Effector memory CD8-positive, alpha-beta T cell (primary cell): ENCODE measurements around the gene OR13A1.
"Not testable (repeated sequence)": the region's sequence is repeated elsewhere in the genome, so short reads cannot be mapped to it uniquely, and the experiment has no call there.

Experiments
- ATAC-seq: fragments of 150-1000 bp; cut with Tn5 transposase; replicated peaks from 2 replicates; pipeline ENCODE4 v1.10.0; 2021; ENCODE audit warnings: mild to moderate bottlenecking, moderate library complexity
- DNase-seq, 3 experiments: peaks; one replicate each; pipeline ENCODE4 v3.0.0; 2021
- H3K27ac Mint-ChIP-seq, 2 donors: one replicate each; pipeline ENCODE4 v1.8.0; 2022; ENCODE audit warnings: mild to moderate bottlenecking in 2 of 2, mixed read lengths in 2 of 2, moderate library complexity in 2 of 2
- H3K27me3 Mint-ChIP-seq, 2 donors: one replicate each; pipeline ENCODE4 v1.8.0; 2022; ENCODE audit warnings: mixed read lengths in 2 of 2
- H3K36me3 Mint-ChIP-seq: one replicate; pipeline ENCODE4 v1.8.0; 2022; ENCODE audit warnings: mild to moderate bottlenecking, moderate library complexity, mixed read lengths; ENCODE audit not compliant: insufficient read depth
- H3K4me1 Mint-ChIP-seq, 2 donors: one replicate each; pipeline ENCODE4 v1.8.0; 2022; ENCODE audit warnings: low read depth in 2 of 2, mixed read lengths in 2 of 2
- H3K4me3 Mint-ChIP-seq, 2 donors: one replicate each; pipeline ENCODE4 v1.8.0; 2022; ENCODE audit warnings: mild to moderate bottlenecking in 2 of 2, mixed read lengths in 2 of 2, moderate library complexity in 2 of 2
- H3K9me3 Mint-ChIP-seq, 2 donors: one replicate each; pipeline ENCODE4 v1.8.0; 2022; ENCODE audit warnings: mixed read lengths in 2 of 2

Gene OR13A1

GRCh38 chr10:45325116-45325515 lies 9.7 kb upstream of the OR13A1 start:
- H3K27me3 Mint-ChIP-seq = peaks cover 23 to 36% of the 10 kb centered on the region in 2 donors
- H3K27ac Mint-ChIP-seq = no peak overlapping the region
- ATAC-seq = no peak
- H3K36me3 Mint-ChIP-seq = no peaks in the 10 kb centered on the region
- H3K4me1 Mint-ChIP-seq = no peaks in the 10 kb centered on the region
- H3K9me3 Mint-ChIP-seq = peaks cover 0 to 2% of the 10 kb centered on the region in 2 donors
- no peak for DNase-seq
- no peak overlapping the region for H3K4me3 Mint-ChIP-seq

- H3K4me1 Mint-ChIP-seq = no peaks in the 10 kb centered on the region
- peaks cover 10 to 28% of the 10 kb centered on the region in 2 donors for H3K27me3 Mint-ChIP-seq
- no peaks in the 10 kb centered on the region for H3K36me3 Mint-ChIP-seq
- ATAC-seq = no peak
- DNase-seq = no peak
- peaks cover 0 to 2% of the 10 kb centered on the region in 2 donors for H3K9me3 Mint-ChIP-seq
- H3K27ac Mint-ChIP-seq = no peak overlapping the region
- no peak overlapping the region for H3K4me3 Mint-ChIP-seq
These were observed 4.3 kb upstream of the OR13A1 start for GRCh38 chr10:45319702-45320101.

GRCh38 chr10:45313264-45313873 lies 2.0 kb downstream of the OR13A1 start:
- DNase-seq (no peak), ATAC-seq (no peak)
- H3K27me3 Mint-ChIP-seq = peaks cover 0 to 7% of the 10 kb centered on the region in 2 donors
- H3K4me3 Mint-ChIP-seq = no peak overlapping the region
- peaks cover 0 to 8% of the 10 kb centered on the region in 2 donors for H3K9me3 Mint-ChIP-seq
- H3K27ac Mint-ChIP-seq = no peak overlapping the region
- no peaks in the 10 kb centered on the region for H3K36me3 Mint-ChIP-seq
- no peaks in the 10 kb centered on the region for H3K4me1 Mint-ChIP-seq

GRCh38 chr10:45308707-45309106 lies 6.7 kb downstream of the OR13A1 start:
- no peak for DNase-seq
- Mint-ChIP-seq H3K4me1 (no peaks in the 10 kb centered on the region), H3K9me3 (peaks cover 0 to 8% of the 10 kb centered on the region in 2 donors), H3K27me3 (peaks cover 25 to 34% of the 10 kb centered on the region in 2 donors), H3K27ac (no peak overlapping the region), H3K36me3 (no peaks in the 10 kb centered on the region), H3K4me3 (no peak overlapping the region)
- ATAC-seq = no peak

GRCh38 chr10:45302573-45302972 lies 12.8 kb downstream of the OR13A1 start:
- Mint-ChIP-seq H3K27me3 (peaks cover 72 to 73% of the 10 kb centered on the region in 2 donors), H3K9me3 (no peaks in the 10 kb centered on the region), H3K4me3 (no peak overlapping the region), H3K36me3 (no peaks in the 10 kb centered on the region), H3K27ac (no peak overlapping the region), H3K4me1 (no peaks in the 10 kb centered on the region)
- ATAC-seq = no peak
- DNase-seq = no peak

- H3K4me1 Mint-ChIP-seq, H3K9me3 Mint-ChIP-seq, ATAC-seq, H3K27ac Mint-ChIP-seq, DNase-seq, H3K4me3 Mint-ChIP-seq, H3K36me3 Mint-ChIP-seq: not testable (repeated sequence)
- peaks cover 49 to 56% of the 10 kb centered on the region in 2 donors for H3K27me3 Mint-ChIP-seq
These were observed 17.0 kb downstream of the OR13A1 start for GRCh38 chr10:45298341-45298955.

GRCh38 chr10:45294681-45295080 lies 20.7 kb downstream of the OR13A1 start:
- Mint-ChIP-seq H3K4me1 (peaks cover 0 to 2% of the 10 kb centered on the region in 2 donors), H3K36me3 (no peaks in the 10 kb centered on the region), H3K27me3 (peaks cover 11 to 38% of the 10 kb centered on the region in 2 donors), H3K27ac (no peak overlapping the region), H3K4me3 (no peak overlapping the region), H3K9me3 (no peaks in the 10 kb centered on the region)
- DNase-seq = no peak
- ATAC-seq = no peak

- Mint-ChIP-seq H3K9me3 (peaks cover 0 to 1% of the 10 kb centered on the region in 2 donors), H3K4me1 (no peaks in the 10 kb centered on the region), H3K36me3 (no peaks in the 10 kb centered on the region), H3K27me3 (peaks cover 7 to 36% of the 10 kb centered on the region in 2 donors), H3K4me3 (no peak overlapping the region), H3K27ac (no peak overlapping the region)
- DNase-seq (no peak), ATAC-seq (no peak)
These were observed 28.4 kb downstream of the OR13A1 start for GRCh38 chr10:45286980-45287379.

- ATAC-seq (no peak), DNase-seq (no peak)
- Mint-ChIP-seq H3K4me3 (no peak overlapping the region), H3K27ac (no peak overlapping the region), H3K9me3 (no peaks in the 10 kb centered on the region), H3K27me3 (peaks cover 32 to 42% of the 10 kb centered on the region in 2 donors), H3K36me3 (no peaks in the 10 kb centered on the region), H3K4me1 (no peaks in the 10 kb centered on the region)
These were observed 33.3 kb downstream of the OR13A1 start for GRCh38 chr10:45282061-45282460.

GRCh38 chr10:45280113-45280760 lies 35.2 kb downstream of the OR13A1 start:
- ATAC-seq = no peak
- H3K27ac Mint-ChIP-seq = no peak overlapping the region

GRCh38 chr10:45279682-45280081 lies 35.7 kb downstream of the OR13A1 start:
- Mint-ChIP-seq H3K27me3 (peaks cover 31 to 32% of the 10 kb centered on the region in 2 donors), H3K27ac (no peak overlapping the region), H3K4me1 (no peaks in the 10 kb centered on the region), H3K4me3 (no peak overlapping the region), H3K36me3 (no peaks in the 10 kb centered on the region), H3K9me3 (no peaks in the 10 kb centered on the region)
- ATAC-seq (no peak), DNase-seq (no peak)

More at GRCh38 chr10:45280113-45280760, 35.2 kb downstream of the OR13A1 start:
- Mint-ChIP-seq H3K27me3 (peaks cover 32 to 36% of the 10 kb centered on the region in 2 donors), H3K4me1 (no peaks in the 10 kb centered on the region), H3K4me3 (no peak overlapping the region), H3K36me3 (no peaks in the 10 kb centered on the region), H3K9me3 (no peaks in the 10 kb centered on the region)
- no peak for DNase-seq

GRCh38 chr10:45278860-45279498 lies 36.4 kb downstream of the OR13A1 start:
- no peak for ATAC-seq
- no peaks in the 10 kb centered on the region for H3K9me3 Mint-ChIP-seq
- H3K36me3 Mint-ChIP-seq = no peaks in the 10 kb centered on the region
- H3K27ac Mint-ChIP-seq = no peak overlapping the region
- H3K4me1 Mint-ChIP-seq = no peaks in the 10 kb centered on the region
- peaks cover 26% of the 10 kb centered on the region in 2 donors for H3K27me3 Mint-ChIP-seq
- no peak for DNase-seq
- no peak overlapping the region for H3K4me3 Mint-ChIP-seq

GRCh38 chr10:45276146-45276545 lies 39.3 kb downstream of the OR13A1 start:
- H3K27me3 Mint-ChIP-seq = peaks cover 14 to 18% of the 10 kb centered on the region in 2 donors
- not testable (repeated sequence) for H3K9me3 Mint-ChIP-seq, H3K27ac Mint-ChIP-seq, ATAC-seq, H3K4me3 Mint-ChIP-seq, H3K4me1 Mint-ChIP-seq, DNase-seq, H3K36me3 Mint-ChIP-seq
